OCI-LY7 (cell line): ENCODE measurements around the gene CCR7. TPM values are rescaled to one million over a fixed set of nuclear protein-coding genes. Genes with fewer than 3 reads are reported as not detected.
A peak's percentile ranks its signal among the peaks of the same experiment; 100 is the strongest.

Experiments
- BruUV-seq: library from RNA; stranded (reverse); fragments of 400-500 nt; replicated peaks from 2 replicates; lab custom pipeline; 2021; lab: Mats Ljungman, UMichigan
- CTCF ChIA-PET: fragments of 300-600 bp; sonication (Branson Sonifier 250); formaldehyde crosslinking; loops from one replicate; lab custom pipeline; 2022; ENCODE audit warnings: antibody characterized with exemption; ENCODE audit not compliant: unreplicated experiment; lab: Charles Lee
- POLR2A ChIA-PET: fragments of 300-600 bp; sonication (Branson Sonifier 250); formaldehyde crosslinking; loops from one replicate; lab custom pipeline; 2022; ENCODE audit warnings: antibody characterized with exemption; lab: Charles Lee
- DNase-seq: peaks from one replicate; pipeline ENCODE4 v3.0.0-alpha.2; 2015; ENCODE audit warnings: low spot score
- H2AFZ ChIP-seq: fragments of 200-600 bp; sonication (generic), shearing (Covaris generic); 2 replicates; pipeline ENCODE4 v1.6.1; 2014; ENCODE audit warnings: mild to moderate bottlenecking, antibody characterized with exemption, low read length, moderate library complexity
- H3K27ac ChIP-seq: fragments of 200-600 bp; sonication (generic); 2 replicates; pipeline ENCODE4 v1.5.1; 2014; ENCODE audit warnings: mixed run types, low read depth, mild to moderate bottlenecking, moderate library complexity, low read length, inconsistent platforms; ENCODE audit not compliant: poor library complexity, severe bottlenecking
- H3K36me3 ChIP-seq: fragments of 200-600 bp; sonication (generic); 2 replicates; pipeline ENCODE4 v1.6.1; 2014; ENCODE audit warnings: mild to moderate bottlenecking, antibody characterized with exemption, low read length, moderate library complexity, mixed read lengths; ENCODE audit not compliant: insufficient read depth
- H3K4me1 ChIP-seq: fragments of 200-600 bp; sonication (generic); 2 replicates; pipeline ENCODE4 v1.5.1; 2014; ENCODE audit warnings: mild to moderate bottlenecking, low read length; ENCODE audit not compliant: insufficient read depth, poor library complexity, severe bottlenecking
- H3K4me2 ChIP-seq: fragments of 200-600 bp; sonication (generic); 2 replicates; pipeline ENCODE4 v1.6.1; 2014; ENCODE audit warnings: mild to moderate bottlenecking, low read length
- H3K4me3 ChIP-seq: fragments of 200-600 bp; sonication (generic); 2 replicates; pipeline ENCODE4 v1.5.1; 2014; ENCODE audit warnings: mild to moderate bottlenecking, low read depth, low read length; ENCODE audit not compliant: poor library complexity, severe bottlenecking
- H3K79me2 ChIP-seq: fragments of 200-600 bp; sonication (generic); 2 replicates; pipeline ENCODE4 v1.6.1; 2016; ENCODE audit warnings: low read depth, mild to moderate bottlenecking, low read length, moderate library complexity, mixed read lengths; ENCODE audit not compliant: insufficient read depth
- H3K9me2 ChIP-seq: fragments of 200-600 bp; sonication (generic); 2 replicates; pipeline ENCODE4 v1.6.1; 2016; ENCODE audit warnings: mild to moderate bottlenecking, low read length, mixed read lengths; ENCODE audit not compliant: insufficient read depth
- H3K9me3 ChIP-seq: fragments of 200-600 bp; sonication (generic); 2 replicates; pipeline ENCODE4 v1.6.1; 2014; ENCODE audit warnings: mild to moderate bottlenecking, mixed run types, low read length, mixed read lengths
- H4K20me1 ChIP-seq: fragments of 200-600 bp; sonication (generic); 2 replicates; pipeline ENCODE4 v1.6.1; 2014; ENCODE audit warnings: mild to moderate bottlenecking, antibody characterized with exemption, low read length, moderate library complexity, mixed read lengths; ENCODE audit not compliant: insufficient read depth
- EZH2phosphoT487 ChIP-seq: fragments of 200-600 bp; sonication (generic); IDR thresholded peaks from 2 replicates; pipeline ENCODE4 v1.6.1; 2018; ENCODE audit warnings: low read depth, borderline replicate concordance, mild to moderate bottlenecking, mixed run types, antibody characterized with exemption, low read length, moderate library complexity, mixed read lengths
- intact Hi-C: fragments of 100-400 bp; cut with micrococcal nuclease; formaldehyde crosslinking; loops from one replicate; pipeline ENCODE4 v1.10.0; 2022; ENCODE audit not compliant: unreplicated experiment
- total RNA-seq, 2 experiments: library from RNA; depleted of rRNA in 1 of 2; stranded (reverse); fragments of >200 nt in 1 of 2; shearing (Covaris generic) in 1 of 2; gene quantifications; 2 replicates each; pipeline ENCODE4 v1.2.3, GENCODE V29; 2014 to 2022
- TF ChIP-seq, protein P1 (sequence below): fragments of 200-600 bp; sonication (generic); conservative IDR thresholded peaks from 2 replicates; pipeline ENCODE4 v1.5.1; 2014; ENCODE audit warnings: mild to moderate bottlenecking, antibody characterized with exemption, low read length, moderate library complexity, mixed read lengths

The CCR7 gene
- total RNA-seq, 2 experiments from 2014 or later = 0.48 to 2.3 TPM

DNA sequence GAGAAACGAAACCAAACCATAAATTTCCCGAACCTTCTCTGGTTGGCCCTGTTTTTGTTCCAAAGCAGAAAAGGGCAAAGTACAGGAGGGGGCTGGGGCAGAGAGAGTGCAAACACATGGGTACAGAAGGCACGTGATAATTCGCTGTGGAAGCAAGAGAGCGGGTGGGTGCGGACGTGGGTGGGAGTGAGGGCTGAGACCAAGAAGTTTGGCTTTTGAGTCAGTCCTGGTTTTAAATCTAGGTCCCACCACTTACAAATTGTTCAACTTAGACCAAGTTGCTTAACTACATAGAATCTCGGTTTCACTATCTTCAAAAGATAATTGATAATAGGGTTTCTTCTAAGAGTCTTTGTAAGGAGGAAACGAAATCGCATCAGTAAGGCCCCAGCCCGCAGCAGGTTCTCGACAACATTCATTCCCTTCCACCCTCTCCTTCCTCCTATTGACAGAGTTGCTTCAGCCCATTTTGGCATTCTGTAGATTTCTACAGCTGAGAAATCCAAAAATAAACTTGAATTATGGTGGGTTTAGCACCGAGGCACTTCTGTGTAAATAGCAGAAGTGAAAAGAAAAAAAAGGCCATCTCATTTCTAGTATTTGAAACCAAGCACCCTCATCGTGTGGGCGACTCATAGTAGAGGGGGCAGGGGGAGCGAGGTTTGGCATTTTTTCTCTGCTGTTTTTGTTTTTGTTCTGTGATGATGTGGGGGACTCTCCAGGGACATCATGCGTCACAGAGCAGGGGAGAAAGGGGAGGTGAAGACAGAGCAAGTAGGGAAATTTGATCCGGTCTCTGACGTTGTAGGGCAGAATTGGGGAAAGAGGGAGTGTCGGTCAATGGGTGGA is 33.6 kb upstream of the CCR7 start:
- Histone ChIP-seq H3K4me2 (peak overlapping the region; percentile 60), H2AFZ (peak overlapping the region; percentile 88)

DNA sequence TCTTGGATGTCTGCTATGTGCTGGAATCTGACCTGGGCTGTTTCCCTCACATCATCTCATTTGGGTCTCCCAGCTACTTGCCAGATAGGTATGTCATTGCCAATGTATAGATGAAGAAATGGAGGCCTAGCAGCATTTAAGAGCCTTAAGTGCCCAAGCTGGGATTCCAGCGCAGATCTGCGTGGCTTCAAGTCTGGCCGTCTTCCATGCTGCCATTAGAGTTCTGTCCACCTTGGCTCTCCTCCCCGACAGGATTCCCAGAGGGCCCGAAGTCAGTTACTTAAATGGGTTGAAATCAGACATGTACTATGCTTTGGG is 33.0 kb upstream of the CCR7 start:
- BruUV-seq = no TSS peak
- no peaks in the 10 kb centered on the region for H3K9me2 ChIP-seq
- peaks cover 9% of the 10 kb centered on the region; the same call in 1 of the 2 replicates for H3K9me3 ChIP-seq
- peak overlapping the region; percentile 59 for H3K27ac ChIP-seq
- ChIA-PET CTCF (interaction anchor here (1.1 kb wide), 1 partner anchor 38 kb away, joined by 3 read pairs; no protein-coding TSS in a partner anchor), POLR2A (interaction anchor here (0.8 to 1.0 kb wide), 2 partner anchors 17 kb away, joined by 3 to 4 read pairs; no protein-coding TSS in a partner anchor)
- no peaks in the 10 kb centered on the region for H4K20me1 ChIP-seq
- TF ChIP-seq, protein P1, sequence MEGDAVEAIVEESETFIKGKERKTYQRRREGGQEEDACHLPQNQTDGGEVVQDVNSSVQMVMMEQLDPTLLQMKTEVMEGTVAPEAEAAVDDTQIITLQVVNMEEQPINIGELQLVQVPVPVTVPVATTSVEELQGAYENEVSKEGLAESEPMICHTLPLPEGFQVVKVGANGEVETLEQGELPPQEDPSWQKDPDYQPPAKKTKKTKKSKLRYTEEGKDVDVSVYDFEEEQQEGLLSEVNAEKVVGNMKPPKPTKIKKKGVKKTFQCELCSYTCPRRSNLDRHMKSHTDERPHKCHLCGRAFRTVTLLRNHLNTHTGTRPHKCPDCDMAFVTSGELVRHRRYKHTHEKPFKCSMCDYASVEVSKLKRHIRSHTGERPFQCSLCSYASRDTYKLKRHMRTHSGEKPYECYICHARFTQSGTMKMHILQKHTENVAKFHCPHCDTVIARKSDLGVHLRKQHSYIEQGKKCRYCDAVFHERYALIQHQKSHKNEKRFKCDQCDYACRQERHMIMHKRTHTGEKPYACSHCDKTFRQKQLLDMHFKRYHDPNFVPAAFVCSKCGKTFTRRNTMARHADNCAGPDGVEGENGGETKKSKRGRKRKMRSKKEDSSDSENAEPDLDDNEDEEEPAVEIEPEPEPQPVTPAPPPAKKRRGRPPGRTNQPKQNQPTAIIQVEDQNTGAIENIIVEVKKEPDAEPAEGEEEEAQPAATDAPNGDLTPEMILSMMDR = no peak
- TF ChIP-seq EZH2phosphoT487 = no peak
- no peaks in the 10 kb centered on the region for H3K79me2 ChIP-seq
- peaks cover 44% of the 10 kb centered on the region for H3K4me1 ChIP-seq
- H3K4me3 ChIP-seq = no peak overlapping the region
- H2AFZ ChIP-seq = peak overlapping the region; percentile 88; the same call in 1 of the 2 replicates
- H3K4me2 ChIP-seq = peak overlapping the region; percentile 60; the same call in 1 of the 2 replicates
- no peak for DNase-seq
- H3K36me3 ChIP-seq = no peaks in the 10 kb centered on the region
- intact Hi-C loops = loop anchor here (2.0 to 10.0 kb wide), 2 partner anchors 17 to 1087 kb away; partner anchors contain the start of gene EIF1

More for the DNA sequence above, 33.6 kb upstream of the CCR7 start:
- Histone ChIP-seq H3K9me2 (no peaks in the 10 kb centered on the region), H3K27ac (peak overlapping the region; percentile 59), H3K79me2 (no peaks in the 10 kb centered on the region), H4K20me1 (no peaks in the 10 kb centered on the region), H3K9me3 (peaks cover 9% of the 10 kb centered on the region; the same call in 1 of the 2 replicates), H3K4me1 (peaks cover 44% of the 10 kb centered on the region), H3K4me3 (peak overlapping the region; percentile 25), H3K36me3 (no peaks in the 10 kb centered on the region)
- POLR2A ChIA-PET = interaction anchor here (0.8 to 1.0 kb wide), 2 partner anchors 17 to 18 kb away, joined by 3 to 4 read pairs; no protein-coding TSS in a partner anchor
- CTCF ChIA-PET = no interaction called here
- DNase-seq = peak; percentile 76
- BruUV-seq = no TSS peak
- TF ChIP-seq, protein P1 = no peak
- no peak for TF ChIP-seq EZH2phosphoT487
- intact Hi-C loops = loop anchor here (2.0 to 10.0 kb wide), 2 partner anchors 16 to 1086 kb away; partner anchors contain the start of gene EIF1
